ENCODE measurements around the gene CLTB. TPM values are rescaled to one million over a fixed set of nuclear protein-coding genes. Genes with fewer than 3 reads are reported as not detected.
"Not testable (repeated sequence)": the region's sequence is repeated elsewhere in the genome, so short reads cannot be mapped to it uniquely, and the experiment has no call there.

CLTB gene
- total and polyA plus RNA-seq, 2 of the 8 experiments (the other 6 are each of a cell fraction or from before 2014, with no cell fraction given): 25.9 to 34.9 TPM

DNA sequence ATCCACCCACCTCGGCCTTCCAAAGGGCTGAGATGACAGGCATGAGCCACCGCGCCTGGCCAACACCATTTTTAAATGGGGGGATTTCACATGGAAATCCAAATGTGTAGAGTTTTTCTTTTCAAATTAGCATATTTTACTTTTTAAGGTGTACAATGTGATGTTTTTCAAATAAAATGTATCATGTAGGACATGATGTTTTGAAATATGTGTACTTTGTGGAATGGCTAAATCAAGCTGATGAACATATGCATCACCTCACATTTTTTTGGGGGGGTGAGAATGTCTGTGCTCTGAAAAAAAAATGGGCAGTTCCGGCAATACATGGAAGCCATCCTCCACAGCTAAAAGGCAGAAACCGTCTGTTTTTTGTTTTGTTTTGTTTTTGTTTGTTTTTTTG is 28.4 kb upstream of the CLTB start (continued):
- no peak for TF ChIP-seq TBP (IDR thresholded peaks at IDR 0.05; ENCODE audit: low read depth, low read length)
- TF ChIP-seq TCF12 (IDR thresholded peaks at IDR 0.05; ENCODE audit: low read depth, low read length): no peak
- TF ChIP-seq, protein P1, sequence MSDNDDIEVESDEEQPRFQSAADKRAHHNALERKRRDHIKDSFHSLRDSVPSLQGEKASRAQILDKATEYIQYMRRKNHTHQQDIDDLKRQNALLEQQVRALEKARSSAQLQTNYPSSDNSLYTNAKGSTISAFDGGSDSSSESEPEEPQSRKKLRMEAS (IDR thresholded peaks at IDR 0.05): no peak
- no peak for TF ChIP-seq ATF2 (IDR thresholded peaks at IDR 0.05; ENCODE audit: low read length)
- no peak for TF ChIP-seq SP1 (IDR thresholded peaks at IDR 0.05; ENCODE audit: low read depth, low read length)

GRCh38 chr5:176442911-176443310 is 26.6 kb upstream of the CLTB start:
- H3K79me2 ChIP-seq (ENCODE audit: control insufficient read depth in 1 of 2, insufficient read depth in 2 of 2, low read length in 2 of 2); H2AFZ ChIP-seq (ENCODE audit: low read length); H3K79me1 ChIP-seq (ENCODE audit: low read depth, low read length); H3K4me1 ChIP-seq (replicated peaks in 1 of 4; ENCODE audit: control insufficient read depth in 3 of 4, insufficient read depth in 4 of 4, low read length in 3 of 4); H2BK12ac ChIP-seq (ENCODE audit: low read depth, low read length); H4K8ac ChIP-seq (ENCODE audit: extremely low read depth, insufficient read depth, low read length); H2AK5ac ChIP-seq (ENCODE audit: low read depth, low read length); H3K27ac ChIP-seq (ENCODE audit: low read depth, low read length); H2BK120ac ChIP-seq (replicated peaks; ENCODE audit: low read depth, low read length); H4K20me1 ChIP-seq (replicated peaks in 1 of 2; ENCODE audit: control insufficient read depth in 1 of 2, insufficient read depth in 2 of 2, low read length in 2 of 2); H2BK15ac ChIP-seq (ENCODE audit: low read length); H3K56ac ChIP-seq (replicated peaks; ENCODE audit: insufficient read length, low read depth, low read length); H4K91ac ChIP-seq (replicated peaks; ENCODE audit: insufficient read length, low read length); FAIRE-seq; H3K4ac ChIP-seq (replicated peaks; ENCODE audit: insufficient read length, low read depth, low read length); H3K14ac ChIP-seq (ENCODE audit: insufficient read length); H2BK20ac ChIP-seq (ENCODE audit: low read length); H3K23me2 ChIP-seq (ENCODE audit: low read depth, low read length); H3K4me3 ChIP-seq (ENCODE audit: extremely low read depth in 1 of 4, insufficient read depth in 2 of 4, low read depth in 3 of 4, low read length in 4 of 4); H3K9ac ChIP-seq (replicated peaks in 1 of 4; ENCODE audit: extremely low read depth in 1 of 4, low read depth in 3 of 4, low read length in 3 of 4); DNase-seq (ENCODE audit: low read depth in 1 of 2, low spot score in 2 of 2); H2BK5ac ChIP-seq (ENCODE audit: low read depth, low read length); H3K4me2 ChIP-seq (ENCODE audit: insufficient read depth in 1 of 2, low read depth in 2 of 2, low read length in 2 of 2); H3K18ac ChIP-seq (ENCODE audit: extremely low read depth, low read length); H4K5ac ChIP-seq (ENCODE audit: insufficient read length, low read depth, low read length); H3K27me3 ChIP-seq (replicated peaks in 1 of 4; ENCODE audit: control insufficient read depth in 3 of 4, extremely low read depth in 1 of 4, insufficient read depth in 3 of 4, low read length in 3 of 4); H3K23ac ChIP-seq (ENCODE audit: insufficient read length); H3K36me3 ChIP-seq (ENCODE audit: control insufficient read depth in 2 of 4, insufficient read depth in 4 of 4, low read length in 3 of 4); H3K9me3 ChIP-seq (ENCODE audit: insufficient read depth in 2 of 2, low read depth in 1 of 2, low read length in 1 of 2): not testable (repeated sequence)
- WGBS, 2 experiments (ENCODE audit: extremely low coverage in 1 of 2, insufficient coverage in 1 of 2, insufficient read length in 1 of 2, insufficient replicate concordance in 2 of 2, low coverage in 1 of 2, low lambda C conversion rate in 2 of 2, missing lambda C conversion rate in 1 of 2): 92% methylated on average over 4 of the region's 4 CpGs; no CpG with 5 or more reads in 1 of the 2 experiments
- ChIA-PET POLR2A (ENCODE audit: partially characterized antibody) (interaction anchor here (2.8 kb wide), 1 partner anchor 93 kb away, joined by 7 read pairs; no protein-coding TSS in a partner anchor), CTCF (ENCODE audit: partially characterized antibody) (interaction anchor here (0.9 to 1.0 kb wide), 3 partner anchors 37 to 96 kb away, joined by 3 to 5 read pairs (median 3); no protein-coding TSS in a partner anchor)

Measured in H1 (cell line).